ENCODE data around the gene MRPL27.
"Not testable (repeated sequence)": the region's sequence is repeated elsewhere in the genome, so short reads cannot be mapped to it uniquely, and the experiment has no call there.

The MRPL27 gene

GRCh38 chr17:50372758-50373556 is at the start of gene MRPL27, which contains the start of gene EME1:
TSS of gene MRPL27 (minus strand) at chr17:50373184. CDS start at chr17:50373170, 14 bp downstream.
TSS of gene EME1 (plus strand) at chr17:50373229. CDS start at chr17:50375209, 1,980 bp downstream.
- peak; percentile 49 for DNase-seq (ENCODE audit: low read depth)

GRCh38 chr17:50422738-50423137 is 49.8 kb upstream of the MRPL27 start:
- no peak for DNase-seq (ENCODE audit: low read depth)

GRCh38 chr17:50421308-50422051 is 48.5 kb upstream of the MRPL27 start:
- DNase-seq (ENCODE audit: low read depth): no peak

GRCh38 chr17:50420419-50421112 is 47.6 kb upstream of the MRPL27 start:
- no peak for DNase-seq (ENCODE audit: low read depth)

GRCh38 chr17:50419577-50419976 is 46.6 kb upstream of the MRPL27 start:
- not testable (repeated sequence) for DNase-seq (ENCODE audit: low read depth)

GRCh38 chr17:50414808-50415207 is 41.8 kb upstream of the MRPL27 start:
- no peak for DNase-seq (ENCODE audit: low read depth)

GRCh38 chr17:50412188-50412732 is 39.3 kb upstream of the MRPL27 start:
- no peak for DNase-seq (ENCODE audit: low read depth)

- no peak for DNase-seq (ENCODE audit: low read depth)
Measured at GRCh38 chr17:50407921-50408320, 34.9 kb upstream of the MRPL27 start.

GRCh38 chr17:50406578-50406977 is 33.6 kb upstream of the MRPL27 start:
- DNase-seq (ENCODE audit: low read depth): no peak

- DNase-seq (ENCODE audit: low read depth): not testable (repeated sequence)
Measured at GRCh38 chr17:50405351-50405750, 32.4 kb upstream of the MRPL27 start.

GRCh38 chr17:50399591-50399990 is 26.6 kb upstream of the MRPL27 start:
- not testable (repeated sequence) for DNase-seq (ENCODE audit: low read depth)

- not testable (repeated sequence) for DNase-seq (ENCODE audit: low read depth)
Measured at GRCh38 chr17:50398672-50399071, 25.7 kb upstream of the MRPL27 start.

GRCh38 chr17:50397919-50398285 is 24.9 kb upstream of the MRPL27 start:
- no peak for DNase-seq (ENCODE audit: low read depth)

- peak; percentile 35 for DNase-seq (ENCODE audit: low read depth)
Measured at GRCh38 chr17:50397111-50397918, 24.3 kb upstream of the MRPL27 start, which contains the start of gene LRRC59. TSS of gene LRRC59 (minus strand) at chr17:50397523. CDS start at chr17:50397317, 206 bp downstream.

- DNase-seq (ENCODE audit: low read depth): no peak
Measured at GRCh38 chr17:50396261-50397110, 23.5 kb upstream of the MRPL27 start.

- no peak for DNase-seq (ENCODE audit: low read depth)
Measured at GRCh38 chr17:50394711-50395110, 21.7 kb upstream of the MRPL27 start.

GRCh38 chr17:50393700-50394099 is 20.7 kb upstream of the MRPL27 start:
- no peak for DNase-seq (ENCODE audit: low read depth)

- no peak for DNase-seq (ENCODE audit: low read depth)
Measured at GRCh38 chr17:50392621-50393020, 19.6 kb upstream of the MRPL27 start.

GRCh38 chr17:50389534-50389933 is 16.6 kb upstream of the MRPL27 start:
- no peak for DNase-seq (ENCODE audit: low read depth)

GRCh38 chr17:50388728-50389127 is 15.7 kb upstream of the MRPL27 start:
- no peak for DNase-seq (ENCODE audit: low read depth)

All from non-pigmented ciliary epithelial cell (primary cell).